Measurements from ENCODE around the gene MGLL.

Gene MGLL

DNA sequence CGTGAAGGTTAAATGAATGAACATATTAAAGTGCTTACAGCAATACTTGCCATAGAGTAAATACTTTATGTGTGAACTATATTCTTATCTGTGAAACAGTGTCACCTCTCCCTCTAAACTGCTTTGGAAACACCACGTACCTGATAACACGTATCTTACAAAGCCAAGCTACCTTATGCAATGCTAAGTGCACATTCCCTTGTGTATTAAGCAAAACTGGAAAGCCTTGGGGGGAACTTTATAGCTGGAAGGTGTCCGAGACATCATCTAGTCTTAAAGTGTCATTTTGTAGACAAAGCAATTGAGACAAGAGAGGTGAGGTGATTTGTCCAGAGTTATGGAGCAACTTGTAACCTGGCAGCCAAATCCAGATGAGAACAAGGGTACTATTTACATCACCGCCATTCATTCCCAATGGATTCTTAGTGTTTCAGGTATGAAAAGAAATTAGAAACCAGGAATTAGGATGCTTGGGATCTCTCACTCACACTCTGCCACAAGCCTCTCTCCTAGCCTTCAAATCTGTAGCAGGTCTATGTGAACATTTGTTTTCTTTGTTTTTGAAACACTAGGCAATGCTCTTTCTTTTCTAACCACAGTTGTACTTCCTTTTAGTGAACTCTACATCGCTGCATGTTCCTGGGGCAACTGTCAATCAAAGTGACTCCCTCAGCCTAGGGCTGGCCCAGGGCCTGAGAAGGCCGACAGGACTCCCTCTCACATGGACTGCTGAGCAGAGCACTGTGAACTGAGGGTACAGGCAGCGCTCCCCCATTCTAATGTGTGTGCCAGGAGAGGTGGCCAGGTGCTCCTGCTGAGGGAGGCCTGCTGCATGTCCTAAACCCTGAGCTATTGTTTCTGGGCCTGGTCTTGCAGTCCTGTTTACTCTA is 13.9 kb upstream of the MGLL start:
- DNase-seq (ENCODE audit: low read depth, low spot score), result no peak
- Histone ChIP-seq H3K27me3 (ENCODE audit: control insufficient read depth, insufficient read depth, low read length) (no peaks in the 10 kb centered on the region), H3K4me1 (ENCODE audit: control insufficient read depth, insufficient read depth, low read length) (no peaks in the 10 kb centered on the region), H3K9me3 (ENCODE audit: control insufficient read depth, insufficient read depth, low read length) (no peaks in the 10 kb centered on the region), H3K4me3 (ENCODE audit: low read length) (no peak overlapping the region), H3K27ac (ENCODE audit: low read length) (no peak overlapping the region), H3K36me3 (ENCODE audit: control insufficient read depth, insufficient read depth, low read length) (no peaks in the 10 kb centered on the region)
- no CpG with 5 or more reads among the region's 8 CpGs for WGBS (ENCODE audit: insufficient coverage, insufficient read length)

DNA sequence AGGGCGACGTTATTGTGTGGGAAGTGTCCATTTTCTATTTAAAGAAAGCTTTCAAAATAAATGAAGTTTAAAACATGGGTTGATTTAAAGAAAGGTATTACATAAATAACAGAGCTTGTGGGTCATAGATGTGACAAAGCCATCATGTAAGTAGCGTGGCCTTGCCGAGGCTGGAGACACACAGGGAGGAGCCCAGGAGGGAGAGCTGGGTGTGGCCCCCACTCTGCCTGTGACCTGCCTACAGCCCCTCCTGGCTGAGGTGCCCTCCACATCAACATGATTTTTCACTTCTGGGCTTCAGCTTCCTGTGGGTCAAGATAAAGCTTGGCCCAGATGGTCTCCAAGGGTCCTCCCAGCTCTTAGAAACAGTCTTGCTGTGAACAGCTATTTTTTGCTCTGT is 12.5 kb upstream of the MGLL start:
- Histone ChIP-seq H3K27ac (ENCODE audit: low read length) (no peak overlapping the region), H3K36me3 (ENCODE audit: control insufficient read depth, insufficient read depth, low read length) (no peaks in the 10 kb centered on the region), H3K4me3 (ENCODE audit: low read length) (no peak overlapping the region), H3K9me3 (ENCODE audit: control insufficient read depth, insufficient read depth, low read length) (no peaks in the 10 kb centered on the region), H3K4me1 (ENCODE audit: control insufficient read depth, insufficient read depth, low read length) (no peaks in the 10 kb centered on the region), H3K27me3 (ENCODE audit: control insufficient read depth, insufficient read depth, low read length) (no peaks in the 10 kb centered on the region)
- no peak for DNase-seq (ENCODE audit: low read depth, low spot score)
- WGBS (ENCODE audit: insufficient coverage, insufficient read length), result no CpG with 5 or more reads among the region's 4 CpGs

DNA sequence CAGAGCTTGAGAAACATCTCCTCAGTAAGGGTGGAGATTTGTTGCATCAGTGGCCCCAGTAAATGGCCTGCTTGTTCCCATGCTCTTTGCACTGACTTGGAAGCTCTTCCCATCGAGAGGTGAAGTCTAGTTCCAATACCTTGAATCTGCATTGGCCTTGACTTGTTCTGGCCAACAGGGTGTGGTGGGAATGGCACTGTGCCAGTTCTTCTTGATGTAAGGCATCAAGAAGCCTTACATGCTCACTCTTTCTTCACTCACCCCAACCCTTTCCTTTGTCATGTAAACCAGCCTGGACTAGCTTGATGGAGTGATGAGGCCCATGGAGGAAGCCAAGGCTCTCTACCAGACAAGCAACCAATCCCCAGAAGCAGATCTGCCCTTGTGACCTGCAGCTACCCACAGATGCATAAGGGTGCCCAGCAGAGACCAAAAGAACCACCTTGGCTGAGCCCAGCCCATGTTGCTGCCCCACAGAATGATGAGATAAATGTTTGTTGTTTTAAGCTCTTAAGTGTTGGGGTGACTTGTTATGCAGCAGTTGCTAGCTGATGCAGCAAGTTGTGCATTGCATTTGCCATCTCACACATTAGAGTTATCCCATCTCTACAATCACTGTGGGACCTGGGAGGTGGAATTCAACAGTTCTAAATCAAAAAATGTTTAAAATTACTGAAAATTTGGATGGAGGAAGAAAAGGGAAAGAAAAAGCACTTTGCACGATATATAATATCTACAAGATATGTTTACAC is 11.1 kb upstream of the MGLL start:
- no peak overlapping the region for H3K4me3 ChIP-seq (ENCODE audit: low read length)
- H3K36me3 ChIP-seq (ENCODE audit: control insufficient read depth, insufficient read depth, low read length), result no peaks in the 10 kb centered on the region
- no peak overlapping the region for H3K27ac ChIP-seq (ENCODE audit: low read length)
- no peaks in the 10 kb centered on the region for H3K27me3 ChIP-seq (ENCODE audit: control insufficient read depth, insufficient read depth, low read length)
- DNase-seq (ENCODE audit: low read depth, low spot score), result no peak
- no peaks in the 10 kb centered on the region for H3K4me1 ChIP-seq (ENCODE audit: control insufficient read depth, insufficient read depth, low read length)
- no CpG with 5 or more reads among the region's 2 CpGs for WGBS (ENCODE audit: insufficient coverage, insufficient read length)
- H3K9me3 ChIP-seq (ENCODE audit: control insufficient read depth, insufficient read depth, low read length), result no peaks in the 10 kb centered on the region

DNA sequence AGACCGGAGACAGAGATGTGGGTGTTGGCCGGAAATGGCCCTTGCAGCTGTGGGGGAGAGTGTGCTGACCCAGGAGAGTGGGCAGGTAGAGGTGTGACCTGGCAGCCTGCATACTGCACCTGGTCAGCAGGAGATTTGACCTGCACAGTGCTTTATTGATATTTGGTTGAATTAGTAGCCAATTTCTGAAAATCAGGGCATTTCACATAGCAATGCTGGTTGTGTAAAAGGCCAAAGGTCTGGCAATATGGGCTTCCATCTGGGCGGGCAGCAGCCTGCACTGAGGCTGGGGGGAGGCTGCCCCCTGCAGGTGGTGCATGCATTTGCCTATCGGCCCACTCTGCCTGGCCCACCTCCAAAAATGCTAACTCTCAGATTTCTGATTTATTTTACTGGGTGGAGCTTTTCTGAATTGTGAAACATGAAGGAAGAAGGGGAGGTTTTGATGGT is 9.4 kb upstream of the MGLL start:
- H3K4me1 ChIP-seq (ENCODE audit: control insufficient read depth, insufficient read depth, low read length), result no peaks in the 10 kb centered on the region
- H3K4me3 ChIP-seq (ENCODE audit: low read length), result no peak overlapping the region
- no peaks in the 10 kb centered on the region for H3K36me3 ChIP-seq (ENCODE audit: control insufficient read depth, insufficient read depth, low read length)
- no peak overlapping the region for H3K27ac ChIP-seq (ENCODE audit: low read length)
- no peak for DNase-seq (ENCODE audit: low read depth, low spot score)
- no CpG with 5 or more reads among the region's 4 CpGs for WGBS (ENCODE audit: insufficient coverage, insufficient read length)
- H3K27me3 ChIP-seq (ENCODE audit: control insufficient read depth, insufficient read depth, low read length), result no peaks in the 10 kb centered on the region
- H3K9me3 ChIP-seq (ENCODE audit: control insufficient read depth, insufficient read depth, low read length), result no peaks in the 10 kb centered on the region

- H3K4me3 ChIP-seq (ENCODE audit: low read length), result no peak overlapping the region
- no peak for DNase-seq (ENCODE audit: low read depth, low spot score)
- H3K9me3 ChIP-seq (ENCODE audit: control insufficient read depth, insufficient read depth, low read length), result no peaks in the 10 kb centered on the region
- no CpG with 5 or more reads among the region's 1 CpG for WGBS (ENCODE audit: insufficient coverage, insufficient read length)
- no peak overlapping the region for H3K27ac ChIP-seq (ENCODE audit: low read length)
- no peaks in the 10 kb centered on the region for H3K27me3 ChIP-seq (ENCODE audit: control insufficient read depth, insufficient read depth, low read length)
- no peaks in the 10 kb centered on the region for H3K4me1 ChIP-seq (ENCODE audit: control insufficient read depth, insufficient read depth, low read length)
- no peaks in the 10 kb centered on the region for H3K36me3 ChIP-seq (ENCODE audit: control insufficient read depth, insufficient read depth, low read length)
These were observed 7.2 kb upstream of the MGLL start for GRCh38 chr3:127829537-127829936.

GRCh38 chr3:127827808-127828207 is 5.5 kb upstream of the MGLL start:
- H3K4me3 ChIP-seq (ENCODE audit: low read length), result no peak overlapping the region
- DNase-seq (ENCODE audit: low read depth, low spot score), result no peak
- H3K27ac ChIP-seq (ENCODE audit: low read length), result no peak overlapping the region
- H3K9me3 ChIP-seq (ENCODE audit: control insufficient read depth, insufficient read depth, low read length), result no peaks in the 10 kb centered on the region
- H3K27me3 ChIP-seq (ENCODE audit: control insufficient read depth, insufficient read depth, low read length), result peaks cover 4% of the 10 kb centered on the region; the same call in 1 of the 2 replicates
- no peaks in the 10 kb centered on the region for H3K4me1 ChIP-seq (ENCODE audit: control insufficient read depth, insufficient read depth, low read length)
- no peaks in the 10 kb centered on the region; the same call in 1 of the 2 replicates for H3K36me3 ChIP-seq (ENCODE audit: control insufficient read depth, insufficient read depth, low read length)
- WGBS (ENCODE audit: insufficient coverage, insufficient read length), result no CpG with 5 or more reads among the region's 2 CpGs

DNA sequence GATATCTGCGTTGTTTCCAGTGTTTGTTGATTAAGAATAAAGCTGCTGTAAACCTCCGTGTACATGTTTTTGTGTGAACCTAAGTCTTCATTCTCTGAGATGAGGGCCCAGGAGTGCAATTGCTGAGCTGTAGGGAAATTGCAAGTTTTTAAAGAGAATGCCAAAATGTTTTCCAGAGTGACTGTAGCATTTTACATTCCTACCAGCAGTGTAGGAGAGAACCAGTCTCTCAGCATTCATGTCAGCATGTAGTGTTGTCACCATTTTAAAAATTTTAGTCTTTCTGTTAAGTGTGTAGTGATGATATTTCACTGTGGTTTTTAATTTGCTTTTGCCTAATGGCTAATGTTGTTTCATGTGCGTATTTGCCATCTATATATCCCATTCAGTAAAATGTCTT is 3.4 kb upstream of the MGLL start:
- Histone ChIP-seq H3K36me3 (ENCODE audit: control insufficient read depth, insufficient read depth, low read length) (no peaks in the 10 kb centered on the region; the same call in 1 of the 2 replicates), H3K27ac (ENCODE audit: low read length) (no peak overlapping the region), H3K27me3 (ENCODE audit: control insufficient read depth, insufficient read depth, low read length) (peaks cover 9% of the 10 kb centered on the region; the same call in 1 of the 2 replicates), H3K4me1 (ENCODE audit: control insufficient read depth, insufficient read depth, low read length) (no peaks in the 10 kb centered on the region), H3K9me3 (ENCODE audit: control insufficient read depth, insufficient read depth, low read length) (no peaks in the 10 kb centered on the region), H3K4me3 (ENCODE audit: low read length) (no peak overlapping the region)
- DNase-seq (ENCODE audit: low read depth, low spot score), result no peak
- no CpG with 5 or more reads among the region's 3 CpGs for WGBS (ENCODE audit: insufficient coverage, insufficient read length)

- DNase-seq (ENCODE audit: low read depth, low spot score), result no peak
- Histone ChIP-seq H3K9me3 (ENCODE audit: control insufficient read depth, insufficient read depth, low read length) (no peaks in the 10 kb centered on the region), H3K27ac (ENCODE audit: low read length) (no peak overlapping the region), H3K4me3 (ENCODE audit: low read length) (no peak overlapping the region), H3K4me1 (ENCODE audit: control insufficient read depth, insufficient read depth, low read length) (0 out of 2 replicates have a peak, but pooled peaks cover 1% of the 10 kb centered on the region), H3K27me3 (ENCODE audit: control insufficient read depth, insufficient read depth, low read length) (peaks cover 9% of the 10 kb centered on the region; the same call in 1 of the 2 replicates), H3K36me3 (ENCODE audit: control insufficient read depth, insufficient read depth, low read length) (no peaks in the 10 kb centered on the region; the same call in 1 of the 2 replicates)
- no CpG with 5 or more reads among the region's 14 CpGs for WGBS (ENCODE audit: insufficient coverage, insufficient read length)
These were observed 2.0 kb upstream of the MGLL start for GRCh38 chr3:127824151-127824825.

DNA sequence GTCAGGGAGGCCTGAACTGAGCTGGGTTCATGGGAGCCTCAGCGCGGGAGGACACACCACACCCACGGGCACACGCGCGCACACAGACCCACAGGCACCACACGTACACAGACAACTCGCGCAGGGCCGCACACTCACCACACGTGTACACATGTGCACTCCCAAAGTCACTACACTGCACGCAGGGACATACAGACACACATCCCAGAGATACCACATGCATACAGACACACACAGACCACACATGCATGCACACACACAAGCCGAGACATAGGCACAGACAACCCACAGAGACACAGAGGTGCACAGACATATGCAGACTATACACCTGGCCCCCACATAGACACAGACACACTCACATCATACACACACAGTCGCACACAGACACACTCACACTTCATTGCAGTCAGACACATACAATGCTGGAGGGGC is 1.1 kb upstream of the MGLL start:
- H3K9me3 ChIP-seq (ENCODE audit: control insufficient read depth, insufficient read depth, low read length), result no peaks in the 10 kb centered on the region
- H3K27ac ChIP-seq (ENCODE audit: low read length), result no peak overlapping the region
- no CpG with 5 or more reads among the region's 14 CpGs for WGBS (ENCODE audit: insufficient coverage, insufficient read length)
- peaks cover 9% of the 10 kb centered on the region; the same call in 1 of the 2 replicates for H3K27me3 ChIP-seq (ENCODE audit: control insufficient read depth, insufficient read depth, low read length)
- H3K4me3 ChIP-seq (ENCODE audit: low read length), result peak overlapping the region; percentile 9; the same call in 1 of the 2 replicates
- 0 out of 2 replicates have a peak, but pooled peaks cover 1% of the 10 kb centered on the region for H3K4me1 ChIP-seq (ENCODE audit: control insufficient read depth, insufficient read depth, low read length)
- no peak for DNase-seq (ENCODE audit: low read depth, low spot score)
- no peaks in the 10 kb centered on the region; the same call in 1 of the 2 replicates for H3K36me3 ChIP-seq (ENCODE audit: control insufficient read depth, insufficient read depth, low read length)
